Activated CD8-positive, alpha-beta memory T cell treated with anti-CD3 and anti-CD28 coated beads for 48 hours (primary cell): ENCODE data around the gene CENPB.
A peak's percentile ranks its signal among the peaks of the same experiment; 100 is the strongest.

Source experiments
- DNase-seq, 3 experiments: peaks; one replicate each; pipeline ENCODE4 v3.0.0-alpha.2; 2020; ENCODE audit warnings: low read depth in 2 of 3, low spot score in 2 of 3

CENPB gene

GRCh38 chr20:3812259-3812681 is 25.7 kb upstream of the CENPB start:
- DNase-seq = no peak

- peak; percentile 51 to 71 (median 66) for DNase-seq
Observed at GRCh38 chr20:3811467-3812258, 25.1 kb upstream of the CENPB start.

- no peak for DNase-seq
Observed at GRCh38 chr20:3808544-3808943, 22.0 kb upstream of the CENPB start.

- DNase-seq = no peak
Observed at GRCh38 chr20:3804781-3805180, 18.2 kb upstream of the CENPB start.

GRCh38 chr20:3804254-3804751 is 17.8 kb upstream of the CENPB start:
- no peak for DNase-seq

GRCh38 chr20:3803854-3804253 is 17.3 kb upstream of the CENPB start:
- DNase-seq = no peak

- no peak for DNase-seq
Observed at GRCh38 chr20:3803289-3803688, 16.7 kb upstream of the CENPB start.

GRCh38 chr20:3802524-3803239 is 16.1 kb upstream of the CENPB start:
- DNase-seq = no peak

- DNase-seq = no peak
Observed at GRCh38 chr20:3801846-3802245, 15.3 kb upstream of the CENPB start.

GRCh38 chr20:3801299-3801698 is 14.8 kb upstream of the CENPB start:
- DNase-seq = no peak

GRCh38 chr20:3800878-3801260 is 14.3 kb upstream of the CENPB start:
- DNase-seq = no peak

- no peak for DNase-seq
Observed at GRCh38 chr20:3800256-3800877, 13.8 kb upstream of the CENPB start.

- no peak for DNase-seq
Observed at GRCh38 chr20:3798908-3799248, 12.3 kb upstream of the CENPB start.

- no peak for DNase-seq
Observed at GRCh38 chr20:3798373-3798768, 11.8 kb upstream of the CENPB start.

- no peak for DNase-seq
Observed at GRCh38 chr20:3797592-3798372, 11.2 kb upstream of the CENPB start.

GRCh38 chr20:3797226-3797545 is 10.6 kb upstream of the CENPB start:
- no peak for DNase-seq

GRCh38 chr20:3796477-3797225 is 10.1 kb upstream of the CENPB start:
- DNase-seq = no peak

GRCh38 chr20:3795511-3796468 is 9.2 kb upstream of the CENPB start, which contains the start of gene CDC25B:
TSS of gene CDC25B (plus strand) at chr20:3796310. CDS start at chr20:3796532, 222 bp downstream.
- peak in 2 of 3 experiments; percentile 76 to 83 for DNase-seq

GRCh38 chr20:3794701-3795420 is 8.3 kb upstream of the CENPB start:
- no peak for DNase-seq
